Neural cell (in vitro differentiated cells): Measurements from ENCODE around the gene PDCD1. TPM values are rescaled to one million over a fixed set of nuclear protein-coding genes. Genes with fewer than 3 reads are reported as not detected.

Experiments used
- H2AFZ ChIP-seq: fragments of 200-600, 300-800 bp; sonication (generic), shearing (Covaris generic); 2 replicates; pipeline ENCODE4 v1.6.0; 2014; ENCODE audit warnings: low read depth, mild to moderate bottlenecking, antibody characterized with exemption, low read length, moderate library complexity
- H3F3A ChIP-seq: fragments of 200-600 bp; shearing (Covaris generic); 2 replicates; pipeline ENCODE4 v1.6.1; 2016; ENCODE audit warnings: mild to moderate bottlenecking, moderate library complexity, mixed read lengths, antibody characterized with exemption, low read length; ENCODE audit not compliant: insufficient read depth, poor library complexity, severe bottlenecking
- H3K27ac ChIP-seq: fragments of 200-600, 300-800 bp; sonication (generic), shearing (Covaris generic); 2 replicates; pipeline ENCODE4 v1.5.1; 2014; ENCODE audit warnings: mild to moderate bottlenecking, low read length, moderate library complexity
- H3K27me3 ChIP-seq: fragments of 300-800, 200-600 bp; sonication (generic), shearing (Covaris generic); 2 replicates; pipeline ENCODE4 v1.6.0; 2014; ENCODE audit warnings: mild to moderate bottlenecking, low read depth, low read length, moderate library complexity; ENCODE audit not compliant: insufficient read depth
- H3K36me3 ChIP-seq: fragments of 300-800, 200-600 bp; sonication (generic), shearing (Covaris generic); 2 replicates; pipeline ENCODE4 v1.5.1; 2014; ENCODE audit warnings: mild to moderate bottlenecking, antibody characterized with exemption, low read length, moderate library complexity; ENCODE audit not compliant: insufficient read depth
- H3K4me2 ChIP-seq: fragments of 300-800, 200-600 bp; sonication (generic), shearing (Covaris generic); 2 replicates; pipeline ENCODE4 v1.6.0; 2014; ENCODE audit warnings: mild to moderate bottlenecking, low read length
- H3K4me3 ChIP-seq: fragments of 300-800, 200-600 bp; sonication (generic), shearing (Covaris generic); 2 replicates; pipeline ENCODE4 v1.5.1; 2014; ENCODE audit warnings: mild to moderate bottlenecking, low read length, moderate library complexity
- H3K79me2 ChIP-seq: fragments of 200-600 bp; shearing (Covaris generic); replicated peaks from 2 replicates; pipeline ENCODE4 v1.6.0; 2014; ENCODE audit warnings: mild to moderate bottlenecking, low read length, moderate library complexity; ENCODE audit not compliant: insufficient read depth
- H3K9ac ChIP-seq: fragments of 300-800, 200-600 bp; sonication (generic), shearing (Covaris generic); 2 replicates; pipeline ENCODE4 v1.6.1; 2016; ENCODE audit warnings: mild to moderate bottlenecking, low read length, mixed read lengths
- H3K9me2 ChIP-seq: fragments of 200-600 bp; shearing (Covaris generic); 2 replicates; pipeline ENCODE4 v1.6.1; 2016; ENCODE audit warnings: mild to moderate bottlenecking, low read length, mixed read lengths; ENCODE audit not compliant: insufficient read depth
- H3K9me3 ChIP-seq: fragments of 200-600, 300-800 bp; sonication (generic), shearing (Covaris generic); 2 replicates; pipeline ENCODE4 v1.6.1; 2016; ENCODE audit warnings: mild to moderate bottlenecking, mixed run types, low read length, moderate library complexity, mixed read lengths
- H4K20me1 ChIP-seq: fragments of 200-600 bp; shearing (Covaris generic); 2 replicates; pipeline ENCODE4 v1.6.1; 2016; ENCODE audit warnings: mild to moderate bottlenecking, mixed run types; ENCODE audit not compliant: insufficient read depth
- EP300 ChIP-seq: fragments of 450-650 bp; conservative IDR thresholded peaks from 2 replicates; pipeline ENCODE4 v1.6.1; 2014; ENCODE audit warnings: antibody characterized with exemption, mild to moderate bottlenecking, moderate library complexity; ENCODE audit not compliant: poor library complexity, severe bottlenecking
- EZH2 ChIP-seq: fragments of 200-600, 300-800 bp; shearing (Covaris generic), sonication (generic); IDR thresholded peaks from 2 replicates; pipeline ENCODE4 v1.6.1; 2014; ENCODE audit warnings: antibody characterized with exemption, low read length, borderline replicate concordance, mild to moderate bottlenecking; ENCODE audit not compliant: insufficient read depth, poor library complexity, severe bottlenecking
- MXI1 ChIP-seq: fragments of 450-650 bp; conservative IDR thresholded peaks from 2 replicates; pipeline ENCODE4 v1.6.1; 2014; ENCODE audit warnings: antibody characterized with exemption, mild to moderate bottlenecking; ENCODE audit not compliant: poor library complexity, severe bottlenecking
- POLR2AphosphoS5 ChIP-seq: IDR thresholded peaks from 2 replicates; pipeline ENCODE4 v1.6.1; 2012
- RAD21 ChIP-seq: fragments of 450-650 bp; conservative IDR thresholded peaks from 2 replicates; pipeline ENCODE4 v1.6.1; 2014; ENCODE audit warnings: antibody characterized with exemption, mild to moderate bottlenecking, moderate library complexity
- REST ChIP-seq: IDR thresholded peaks from 2 replicates; pipeline ENCODE4 v1.6.1; 2012; ENCODE audit warnings: borderline replicate concordance
- SMC3 ChIP-seq: fragments of 450-650 bp; conservative IDR thresholded peaks from 2 replicates; pipeline ENCODE4 v1.6.1; 2014; ENCODE audit warnings: antibody characterized with exemption, mild to moderate bottlenecking, moderate library complexity; ENCODE audit not compliant: poor library complexity
- TAF1 ChIP-seq: IDR thresholded peaks from 2 replicates; pipeline ENCODE4 v1.6.1; 2012; ENCODE audit warnings: low read depth
- polyA plus RNA-seq: library from polyadenylated mRNA; depleted of rRNA; stranded (reverse); fragments of >200 nt; gene quantifications from 2 replicates; pipeline ENCODE4 v1.2.3, GENCODE V29; 2014
- TF ChIP-seq, protein P1 (sequence below): fragments of 450-650 bp; IDR thresholded peaks from 2 replicates; pipeline ENCODE4 v1.5.1; 2014; ENCODE audit warnings: antibody characterized with exemption, mild to moderate bottlenecking, moderate library complexity; ENCODE audit not compliant: poor library complexity, severe bottlenecking

The PDCD1 gene
- polyA plus RNA-seq, 1 donor from 2014 or later = not detected

DNA sequence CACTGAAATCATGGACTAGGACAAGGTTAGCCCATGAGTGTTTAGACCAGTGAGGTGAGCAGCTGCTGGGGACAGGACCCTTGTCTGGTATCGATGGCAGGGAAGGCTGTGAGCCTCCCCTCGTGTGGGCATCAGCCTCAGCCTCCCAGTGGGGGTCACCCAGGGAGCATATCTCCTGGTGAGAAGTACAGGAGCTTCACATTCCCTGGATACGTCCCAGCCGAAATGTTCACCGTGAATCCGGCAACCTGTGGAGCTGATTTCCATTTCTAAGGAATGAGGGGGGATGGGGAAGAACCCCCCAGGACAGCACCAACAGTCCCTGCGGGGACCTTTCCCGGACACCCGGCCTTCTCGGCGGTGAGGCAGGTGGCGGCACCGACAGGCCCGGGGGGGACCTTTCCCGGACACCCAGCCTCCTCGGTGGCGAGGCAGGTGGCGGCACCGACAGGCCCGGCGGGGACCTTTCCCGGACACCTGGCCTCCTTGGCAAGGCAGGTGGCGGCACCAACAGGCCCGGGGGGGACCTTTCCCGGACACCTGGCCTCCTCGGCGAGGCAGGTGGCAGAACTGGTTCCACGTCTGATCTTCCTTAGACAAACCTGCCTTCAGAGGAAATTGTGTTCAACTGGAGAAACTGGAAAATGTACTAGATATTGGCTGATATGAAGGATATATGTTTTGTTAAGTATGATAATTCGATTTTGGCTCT lies 32.0 kb upstream of the PDCD1 start:
- H3K27me3 ChIP-seq = no peaks in the 10 kb centered on the region
- no peaks in the 10 kb centered on the region for H3F3A ChIP-seq
- no peaks in the 10 kb centered on the region for H4K20me1 ChIP-seq
- no peaks in the 10 kb centered on the region for H3K9me2 ChIP-seq
- no peaks in the 10 kb centered on the region for H3K79me2 ChIP-seq
- TF ChIP-seq EP300 (no peak), EZH2 (no peak), MXI1 (no peak), SMC3 (no peak), REST (no peak), POLR2AphosphoS5 (no peak), RAD21 (no peak), TAF1 (no peak)
- TF ChIP-seq, protein P1, sequence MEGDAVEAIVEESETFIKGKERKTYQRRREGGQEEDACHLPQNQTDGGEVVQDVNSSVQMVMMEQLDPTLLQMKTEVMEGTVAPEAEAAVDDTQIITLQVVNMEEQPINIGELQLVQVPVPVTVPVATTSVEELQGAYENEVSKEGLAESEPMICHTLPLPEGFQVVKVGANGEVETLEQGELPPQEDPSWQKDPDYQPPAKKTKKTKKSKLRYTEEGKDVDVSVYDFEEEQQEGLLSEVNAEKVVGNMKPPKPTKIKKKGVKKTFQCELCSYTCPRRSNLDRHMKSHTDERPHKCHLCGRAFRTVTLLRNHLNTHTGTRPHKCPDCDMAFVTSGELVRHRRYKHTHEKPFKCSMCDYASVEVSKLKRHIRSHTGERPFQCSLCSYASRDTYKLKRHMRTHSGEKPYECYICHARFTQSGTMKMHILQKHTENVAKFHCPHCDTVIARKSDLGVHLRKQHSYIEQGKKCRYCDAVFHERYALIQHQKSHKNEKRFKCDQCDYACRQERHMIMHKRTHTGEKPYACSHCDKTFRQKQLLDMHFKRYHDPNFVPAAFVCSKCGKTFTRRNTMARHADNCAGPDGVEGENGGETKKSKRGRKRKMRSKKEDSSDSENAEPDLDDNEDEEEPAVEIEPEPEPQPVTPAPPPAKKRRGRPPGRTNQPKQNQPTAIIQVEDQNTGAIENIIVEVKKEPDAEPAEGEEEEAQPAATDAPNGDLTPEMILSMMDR = no peak
- no peaks in the 10 kb centered on the region for H3K36me3 ChIP-seq
- H3K4me2 ChIP-seq = no peak overlapping the region
- no peak overlapping the region for H3K9ac ChIP-seq
- H3K27ac ChIP-seq = no peak overlapping the region
- no peak overlapping the region for H3K4me3 ChIP-seq
- H3K9me3 ChIP-seq = no peaks in the 10 kb centered on the region
- no peak overlapping the region for H2AFZ ChIP-seq

- no peaks in the 10 kb centered on the region for H3K27me3 ChIP-seq
- no peaks in the 10 kb centered on the region for H3K9me3 ChIP-seq
- H3K9me2 ChIP-seq = no peaks in the 10 kb centered on the region
- H3K4me2 ChIP-seq = no peak overlapping the region
- H4K20me1 ChIP-seq = no peaks in the 10 kb centered on the region
- H2AFZ ChIP-seq = no peak overlapping the region
- H3F3A ChIP-seq = no peaks in the 10 kb centered on the region
- TF ChIP-seq POLR2AphosphoS5 (no peak), MXI1 (no peak), REST (no peak), RAD21 (no peak), EZH2 (no peak)
- TF ChIP-seq, protein P1 = no peak
- no peaks in the 10 kb centered on the region for H3K79me2 ChIP-seq
- H3K4me3 ChIP-seq = no peak overlapping the region
- H3K27ac ChIP-seq = no peak overlapping the region
- H3K36me3 ChIP-seq = no peaks in the 10 kb centered on the region
- no peak overlapping the region for H3K9ac ChIP-seq
Measured at GRCh38 chr2:241888641-241889040, 29.9 kb upstream of the PDCD1 start.
